HG03565 (cell line): Measurements from ENCODE around the gene BRCA2.

Source experiments
- ATAC-seq: cut with Tn5 transposase; IDR thresholded peaks from one replicate; pipeline ENCODE4 v1.9.1; 2021; ENCODE audit warnings: mild to moderate bottlenecking, moderate library complexity; ENCODE audit not compliant: unreplicated experiment

Gene BRCA2

GRCh38 chr13:32426191-32426989 lies 111.1 kb downstream of the BRCA2 start:
- peak; percentile 49 for ATAC-seq

- ATAC-seq: peak; percentile 4
Measured at GRCh38 chr13:32426990-32427851, 111.9 kb downstream of the BRCA2 start.

- peak; percentile 50 for ATAC-seq
Measured at GRCh38 chr13:32427852-32428580, 112.7 kb downstream of the BRCA2 start, which contains the start of gene N4BP2L1. Gene N4BP2L1 (minus strand): TSS chr13:32428130. CDS start chr13:32428082, 48 bp downstream.

GRCh38 chr13:32428581-32429432 lies 113.5 kb downstream of the BRCA2 start:
- ATAC-seq: no peak

- ATAC-seq: no peak
Measured at GRCh38 chr13:32429433-32429909, 114.2 kb downstream of the BRCA2 start.

GRCh38 chr13:32430018-32430747 lies 114.9 kb downstream of the BRCA2 start:
- no peak for ATAC-seq

- no peak for ATAC-seq
Measured at GRCh38 chr13:32431361-32431760, 116.1 kb downstream of the BRCA2 start.

- no peak for ATAC-seq
Measured at GRCh38 chr13:32432856-32433255, 117.5 kb downstream of the BRCA2 start.

GRCh38 chr13:32438871-32439270 lies 123.6 kb downstream of the BRCA2 start:
- no peak for ATAC-seq

- peak; percentile 50 for ATAC-seq
Measured at GRCh38 chr13:32443111-32443510, 127.8 kb downstream of the BRCA2 start.

GRCh38 chr13:32445461-32445860 lies 130.2 kb downstream of the BRCA2 start:
- ATAC-seq: no peak

- no peak for ATAC-seq
Measured at GRCh38 chr13:32446220-32446619, 130.9 kb downstream of the BRCA2 start.

- ATAC-seq: no peak
Measured at GRCh38 chr13:32446773-32447465, 131.6 kb downstream of the BRCA2 start.

- ATAC-seq: no peak
Measured at GRCh38 chr13:32447894-32448623, 132.8 kb downstream of the BRCA2 start.

GRCh38 chr13:32448972-32449371 lies 133.7 kb downstream of the BRCA2 start:
- no peak for ATAC-seq
